IMR-90 (cell line): ENCODE results near the gene COL2A1. TPM values are rescaled to one million over a fixed set of nuclear protein-coding genes. Genes with fewer than 3 reads are reported as not detected.

ENCODE experiments used
- ATAC-seq: fragments of 200-7000 bp; cut with Tn5 transposase; 2 replicates; pipeline ENCODE4 v1.9.1; 2020; ENCODE audit warnings: low read depth, mild to moderate bottlenecking, moderate library complexity
- BruUV-seq: library from RNA; stranded (reverse); fragments of 400-500 nt; replicated peaks from 2 replicates; lab custom pipeline; 2021; lab: Mats Ljungman, UMichigan
- CTCF ChIA-PET: fragments of 300-600 bp; formaldehyde crosslinking; extraction: SDS; loops from one replicate; lab custom pipeline; 2021; ENCODE audit warnings: antibody characterized with exemption; lab: Yijun Ruan, JAX
- POLR2A ChIA-PET: fragments of 300-600 bp; sonication (Branson Sonifier 250); formaldehyde crosslinking; loops from one replicate; lab custom pipeline; 2022; ENCODE audit warnings: antibody characterized with exemption; ENCODE audit not compliant: unreplicated experiment; lab: Charles Lee
- DNase-seq: peaks from one replicate; pipeline ENCODE4 v3.0.0; 2013
- H2AFZ ChIP-seq: replicated peaks from 2 replicates; pipeline ENCODE3; 2013; ENCODE audit warnings: low read length, mild to moderate bottlenecking; ENCODE audit not compliant: poor library complexity
- H2AK5ac ChIP-seq: 2 replicates; pipeline ENCODE4 v1.6.1; 2013; ENCODE audit warnings: low read depth, low read length, inconsistent platforms
- H2AK9ac ChIP-seq: replicated peaks from 2 replicates; pipeline ENCODE3; 2013; ENCODE audit warnings: mild to moderate bottlenecking, low read depth, low read length, moderate library complexity; ENCODE audit not compliant: poor library complexity
- H2BK120ac ChIP-seq: 2 replicates; pipeline ENCODE4 v1.6.1; 2013; ENCODE audit warnings: low read depth, low read length, inconsistent platforms
- H2BK15ac ChIP-seq: 3 replicates; pipeline ENCODE4 v1.6.1; 2013; ENCODE audit warnings: low read depth, low read length, inconsistent platforms
- H2BK20ac ChIP-seq: 2 replicates; pipeline ENCODE4 v1.6.1; 2013; ENCODE audit warnings: low read depth, mild to moderate bottlenecking, inconsistent platforms, low read length, moderate library complexity
- H2BK5ac ChIP-seq: 2 replicates; pipeline ENCODE4 v1.6.1; 2013; ENCODE audit warnings: mild to moderate bottlenecking, low read depth, low read length, inconsistent platforms; ENCODE audit not compliant: poor library complexity, severe bottlenecking
- H3K14ac ChIP-seq: replicated peaks from 2 replicates; pipeline ENCODE4 v1.6.1; 2013; ENCODE audit warnings: low read depth, low read length, inconsistent platforms
- H3K18ac ChIP-seq: 2 replicates; pipeline ENCODE4 v1.6.1; 2013; ENCODE audit warnings: low read depth, low read length, control low read depth
- H3K23ac ChIP-seq: 2 replicates; pipeline ENCODE4 v1.6.1; 2013; ENCODE audit warnings: low read depth, low read length, inconsistent platforms
- H3K27ac ChIP-seq: 2 replicates; pipeline ENCODE4 v1.5.1; 2013; ENCODE audit warnings: mild to moderate bottlenecking, control low read depth, low read length; ENCODE audit not compliant: insufficient read depth
- H3K27me3 ChIP-seq: 2 replicates; pipeline ENCODE4 v1.6.1; 2013; ENCODE audit warnings: low read length; ENCODE audit not compliant: control insufficient read depth, insufficient read depth
- H3K36me3 ChIP-seq: 2 replicates; pipeline ENCODE4 v1.6.1; 2013; ENCODE audit warnings: low read length, mixed read lengths; ENCODE audit not compliant: control insufficient read depth, insufficient read depth
- H3K4ac ChIP-seq: 2 replicates; pipeline ENCODE4 v1.6.1; 2013; ENCODE audit warnings: low read depth, low read length, inconsistent platforms
- H3K4me1 ChIP-seq: 2 replicates; pipeline ENCODE4 v1.6.1; 2013; ENCODE audit warnings: low read length, mixed read lengths; ENCODE audit not compliant: control insufficient read depth, insufficient read depth
- H3K4me2 ChIP-seq: 2 replicates; pipeline ENCODE4 v1.6.1; 2013; ENCODE audit warnings: low read depth, mild to moderate bottlenecking, control low read depth, low read length, moderate library complexity
- H3K4me3 ChIP-seq: 2 replicates; pipeline ENCODE4 v1.5.1; 2013; ENCODE audit warnings: low read depth, mild to moderate bottlenecking, control low read depth, low read length, moderate library complexity; ENCODE audit not compliant: insufficient read depth
- H3K56ac ChIP-seq: 2 replicates; pipeline ENCODE4 v1.6.1; 2013; ENCODE audit warnings: low read length, inconsistent platforms; ENCODE audit not compliant: insufficient read depth; ENCODE audit errors: extremely low read depth
- H3K79me1 ChIP-seq, 2 experiments: 2 replicates each; pipeline ENCODE4 v1.6.1; 2013; ENCODE audit warnings: low read length in 2 of 2, inconsistent platforms in 1 of 2, low read depth in 1 of 2
- H3K9ac ChIP-seq: 2 replicates; pipeline ENCODE4 v1.6.1; 2013; ENCODE audit warnings: low read depth, low read length, control low read depth
- H3K9me1 ChIP-seq: 2 replicates; pipeline ENCODE4 v1.6.1; 2013; ENCODE audit warnings: low read length, inconsistent platforms; ENCODE audit not compliant: insufficient read depth
- H3K9me3 ChIP-seq: 2 replicates; pipeline ENCODE4 v1.6.1; 2013; ENCODE audit warnings: low read length; ENCODE audit not compliant: control insufficient read depth, insufficient read depth
- H4K20me1 ChIP-seq: 2 replicates; pipeline ENCODE4 v1.6.1; 2013; ENCODE audit warnings: low read length, inconsistent platforms; ENCODE audit not compliant: insufficient read depth
- H4K5ac ChIP-seq: 2 replicates; pipeline ENCODE4 v1.6.1; 2013; ENCODE audit warnings: mild to moderate bottlenecking, low read depth, low read length, control low read depth
- H4K8ac ChIP-seq, 2 experiments: 2 replicates each; pipeline ENCODE4 v1.6.1; 2013; ENCODE audit warnings: low read depth in 2 of 2, low read length in 2 of 2, control low read depth in 1 of 2, inconsistent platforms in 1 of 2
- H4K91ac ChIP-seq: 2 replicates; pipeline ENCODE4 v1.6.1; 2013; ENCODE audit warnings: low read depth, low read length, inconsistent platforms; ENCODE audit not compliant: insufficient read depth
- WGBS, 2 experiments: methylation state at CpG; one replicate each; pipeline versions ENCODE4 v1.1.5 to v1.1.7; 2013; ENCODE audit warnings: missing lambda C conversion rate in 2 of 2; ENCODE audit not compliant: insufficient read length in 1 of 2; ENCODE audit errors: extremely low coverage in 2 of 2; 5-methylcytosine and 5-hydroxymethylcytosine counted together
- dilution Hi-C: fragments of 300-500 bp; cut with HindIII; formaldehyde crosslinking; loops from one replicate; pipeline ENCODE4 v1.14.3; 2018; ENCODE audit warnings: low sequenced_read_pairs; ENCODE audit not compliant: unreplicated experiment
- in situ Hi-C: fragments of 300-500 bp; cut with MboI; formaldehyde crosslinking; loops from 3 replicates; pipeline ENCODE4 v1.14.3; 2019; ENCODE audit warnings: low sequenced_read_pairs, inconsistent platforms, mixed read lengths
- intact Hi-C: fragments of 100-400 bp; cut with micrococcal nuclease; formaldehyde crosslinking; loops from 2 replicates; pipeline ENCODE4 v1.10.0; 2022
- polyA plus RNA-seq, 3 experiments: library from polyadenylated mRNA; depleted of rRNA; stranded (reverse); fragments of >200 nt; gene quantifications; 2 replicates each; pipeline ENCODE4 v1.2.3, GENCODE V29; 2012; ENCODE audit warnings: low replicate concordance in 1 of 3
- total RNA-seq: library from RNA; depleted of rRNA; stranded (reverse); fragments of >200 nt; gene quantifications from 2 replicates; pipeline ENCODE4 v1.2.3, GENCODE V29; 2012
- TF ChIP-seq, protein P1 (sequence below): fragments of 150-350 bp; IDR thresholded peaks from 2 replicates; pipeline ENCODE4 v1.6.1; 2017; ENCODE audit warnings: mild to moderate bottlenecking, antibody characterized with exemption, low read length, low read depth

The COL2A1 gene
- total and polyA plus RNA-seq, 2 of the 4 experiments (the other 2 are of a cell fraction) = 0.05 TPM; not detected in 1

DNA sequence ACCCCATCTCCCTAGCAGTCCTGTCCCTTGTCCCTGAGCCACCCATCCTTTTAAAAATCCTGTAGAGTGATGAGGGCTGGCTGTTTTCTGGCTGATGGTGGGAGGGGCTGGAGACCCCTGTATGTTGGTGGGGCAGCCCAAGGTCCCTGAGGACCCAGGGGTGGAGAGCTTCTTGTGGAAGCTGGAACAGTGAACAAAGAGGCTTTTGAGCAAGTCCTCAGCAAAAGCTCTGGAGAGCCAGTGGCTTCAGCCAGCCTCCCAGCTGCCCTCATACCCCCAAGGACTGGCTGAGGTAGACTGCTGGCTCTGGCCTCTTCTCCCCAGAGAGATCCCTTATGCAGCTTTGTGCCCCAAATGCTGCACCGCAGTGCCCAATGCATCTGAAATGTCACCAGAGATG is 29.2 kb upstream of the COL2A1 start:
- dilution Hi-C loops = no loop called here
- Histone ChIP-seq H4K91ac (no peak overlapping the region), H3K56ac (no peak overlapping the region), H2BK15ac (no peak overlapping the region), H2AFZ (no peak overlapping the region), H4K20me1 (no peaks in the 10 kb centered on the region), H3K79me1 (no peaks in the 10 kb centered on the region), H2AK9ac (no peak overlapping the region), H3K4ac (no peak overlapping the region), H3K36me3 (no peaks in the 10 kb centered on the region), H3K27me3 (peaks cover 36% of the 10 kb centered on the region), H3K4me3 (no peak overlapping the region), H3K23ac (no peak overlapping the region), H3K9me1 (peaks cover 14% of the 10 kb centered on the region; the same call in 1 of the 2 replicates), H3K9ac (no peak overlapping the region), H3K18ac (no peak overlapping the region), H3K4me2 (no peak overlapping the region), H2BK120ac (no peak overlapping the region), H4K5ac (no peak overlapping the region), H3K4me1 (peaks cover 14% of the 10 kb centered on the region), H2BK20ac (no peak overlapping the region), H3K14ac (no peak overlapping the region), H3K9me3 (no peaks in the 10 kb centered on the region), H2BK5ac (no peak overlapping the region), H3K27ac (no peak overlapping the region), H2AK5ac (no peak overlapping the region), H4K8ac (no peak overlapping the region)
- TF ChIP-seq, protein P1, sequence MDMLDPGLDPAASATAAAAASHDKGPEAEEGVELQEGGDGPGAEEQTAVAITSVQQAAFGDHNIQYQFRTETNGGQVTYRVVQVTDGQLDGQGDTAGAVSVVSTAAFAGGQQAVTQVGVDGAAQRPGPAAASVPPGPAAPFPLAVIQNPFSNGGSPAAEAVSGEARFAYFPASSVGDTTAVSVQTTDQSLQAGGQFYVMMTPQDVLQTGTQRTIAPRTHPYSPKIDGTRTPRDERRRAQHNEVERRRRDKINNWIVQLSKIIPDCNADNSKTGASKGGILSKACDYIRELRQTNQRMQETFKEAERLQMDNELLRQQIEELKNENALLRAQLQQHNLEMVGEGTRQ = no peak
- ATAC-seq (no peak), DNase-seq (no peak)
- in situ Hi-C loops = no loop called here
- BruUV-seq = no TSS peak
- WGBS, 2 experiments = no CpG with 5 or more reads among the region's 1 CpG
- ChIA-PET POLR2A (no interaction called here), CTCF (no interaction called here)
- intact Hi-C loops = no loop called here
